HepG2 (cell line): ENCODE results near the gene PCIF1. TPM values are rescaled to one million over a fixed set of nuclear protein-coding genes. Genes with fewer than 3 reads are reported as not detected.
A peak's percentile ranks its signal among the peaks of the same experiment; 100 is the strongest.

ENCODE experiments used
- CAMTA2 ChIP-seq: sonication (generic); formaldehyde crosslinking; IDR thresholded peaks from 2 replicates; pipeline ENCODE4 v1.4.0; 2020; ENCODE audit warnings: mild to moderate bottlenecking, missing genetic modification reagents, borderline replicate concordance
- CCDC6 ChIP-seq: sonication (generic); formaldehyde crosslinking; IDR thresholded peaks from 2 replicates; pipeline ENCODE4 v1.8.1; 2022; ENCODE audit warnings: mild to moderate bottlenecking, missing genetic modification reagents, moderate library complexity
- DNMT1 ChIP-seq: sonication (generic); formaldehyde crosslinking; IDR thresholded peaks from 2 replicates; pipeline ENCODE4 v1.5.1; 2020; ENCODE audit warnings: mild to moderate bottlenecking, missing genetic modification reagents
- FOXC1 ChIP-seq: sonication (generic); formaldehyde crosslinking; IDR thresholded peaks from 2 replicates; pipeline ENCODE4 v1.8.0; 2022; ENCODE audit warnings: mild to moderate bottlenecking, missing genetic modification reagents, borderline replicate concordance
- IKZF1 ChIP-seq: fragments of 450-650 bp; IDR thresholded peaks from 2 replicates; pipeline ENCODE4 v1.7.1; 2016
- MTA3 ChIP-seq: sonication (generic); formaldehyde crosslinking; IDR thresholded peaks from 2 replicates; pipeline ENCODE4 v1.4.0; 2020; ENCODE audit warnings: missing genetic modification reagents
- RXRB ChIP-seq: IDR thresholded peaks from 2 replicates; pipeline ENCODE4 v1.6.1; 2016; ENCODE audit warnings: borderline replicate concordance, missing genetic modification reagents, missing compliant biosample characterization
- SETDB1 ChIP-seq: sonication (generic); formaldehyde crosslinking; IDR thresholded peaks from 2 replicates; pipeline ENCODE4 v1.5.1; 2020; ENCODE audit warnings: missing genetic modification reagents, mild to moderate bottlenecking, borderline replicate concordance
- TBX3 ChIP-seq: fragments of 450-650 bp; IDR thresholded peaks from 2 replicates; pipeline ENCODE4 v1.6.1; 2017; ENCODE audit warnings: antibody characterized with exemption, mild to moderate bottlenecking, inconsistent platforms, borderline replicate concordance
- ZBTB7B ChIP-seq: sonication (generic); formaldehyde crosslinking; IDR thresholded peaks from 2 replicates; pipeline ENCODE4 v1.4.0; 2020; ENCODE audit warnings: missing genetic modification reagents
- ZFY ChIP-seq: sonication (generic); formaldehyde crosslinking; IDR thresholded peaks from 2 replicates; pipeline ENCODE4 v1.4.0; 2020; ENCODE audit warnings: missing genetic modification reagents
- ZNF10 ChIP-seq: sonication (generic); formaldehyde crosslinking; IDR thresholded peaks from 2 replicates; pipeline ENCODE4 v1.4.0; 2020; ENCODE audit warnings: mild to moderate bottlenecking, low read depth, missing genetic modification reagents, borderline replicate concordance
- ZNF138 ChIP-seq: sonication (generic); formaldehyde crosslinking; IDR thresholded peaks from 2 replicates; pipeline ENCODE4 v1.5.0; 2020; ENCODE audit warnings: mild to moderate bottlenecking, low read depth, missing genetic modification reagents
- ZNF549 ChIP-seq: sonication (generic); formaldehyde crosslinking; IDR thresholded peaks from 2 replicates; pipeline ENCODE4 v1.5.0; 2020; ENCODE audit warnings: missing genetic modification reagents
- ZNF570 ChIP-seq: sonication (generic); formaldehyde crosslinking; IDR thresholded peaks from 2 replicates; pipeline ENCODE4 v1.4.0; 2020; ENCODE audit warnings: mild to moderate bottlenecking, missing genetic modification reagents, borderline replicate concordance
- ZNF75D ChIP-seq: sonication (generic); formaldehyde crosslinking; IDR thresholded peaks from 2 replicates; pipeline ENCODE4 v1.8.1; 2023; ENCODE audit warnings: missing genetic modification reagents, mild to moderate bottlenecking, borderline replicate concordance
- ZNF780A ChIP-seq: sonication (generic); formaldehyde crosslinking; IDR thresholded peaks from 2 replicates; pipeline ENCODE4 v1.8.0; 2022; ENCODE audit warnings: mild to moderate bottlenecking, missing genetic modification reagents, moderate library complexity
- polyA plus RNA-seq, 8 experiments: library from polyadenylated mRNA; depleted of rRNA in 3 of 8; stranded (reverse) in 7 of 8; unstranded in 1 of 8; fragments of >200 nt; fragmentation: Illumina TruSeq in 4 of 8; extraction: Trizol in 4 of 8; gene quantifications; 2 replicates each; pipeline versions ENCODE4 v1.2.1 to v1.2.3, GENCODE V29; 2011 to 2016; ENCODE audit warnings: low read depth in 4 of 8, missing spikeins in 1 of 8, mixed read lengths in 1 of 8; ENCODE audit not compliant: insufficient read depth in 1 of 8
- total RNA-seq, 5 experiments: library from RNA; depleted of rRNA; stranded (reverse); fragments of >200 nt; fragmentation: Illumina TruSeq; extraction: Trizol; gene quantifications; 2 replicates each; pipeline ENCODE4 v1.2.3, GENCODE V29; 2016; ENCODE audit warnings: low read depth in 1 of 5
- TF ChIP-seq, protein P1 (sequence below): sonication (generic); formaldehyde crosslinking; IDR thresholded peaks from 2 replicates; pipeline ENCODE4 v1.8.0; 2022; ENCODE audit warnings: missing genetic modification reagents, mild to moderate bottlenecking, moderate library complexity, borderline replicate concordance
- TF ChIP-seq, protein P2 (sequence below): sonication (generic); formaldehyde crosslinking; IDR thresholded peaks from 2 replicates; pipeline ENCODE4 v1.4.0; 2020; ENCODE audit warnings: missing genetic modification reagents
- TF ChIP-seq, protein P3 (sequence below): sonication (generic); formaldehyde crosslinking; IDR thresholded peaks from 2 replicates; pipeline ENCODE4 v1.8.0; 2022; ENCODE audit warnings: missing genetic modification reagents, mild to moderate bottlenecking, inconsistent platforms, borderline replicate concordance
- TF ChIP-seq, protein P4 (sequence below): sonication (generic); IDR thresholded peaks from 2 replicates; pipeline ENCODE4 v1.6.1; 2016; ENCODE audit warnings: low read depth, borderline replicate concordance

The PCIF1 gene
- total and polyA plus RNA-seq, 2 of the 13 experiments (the other 11 are each of a cell fraction or from before 2014, with no cell fraction given), result 20.9 to 24.4 TPM

DNA sequence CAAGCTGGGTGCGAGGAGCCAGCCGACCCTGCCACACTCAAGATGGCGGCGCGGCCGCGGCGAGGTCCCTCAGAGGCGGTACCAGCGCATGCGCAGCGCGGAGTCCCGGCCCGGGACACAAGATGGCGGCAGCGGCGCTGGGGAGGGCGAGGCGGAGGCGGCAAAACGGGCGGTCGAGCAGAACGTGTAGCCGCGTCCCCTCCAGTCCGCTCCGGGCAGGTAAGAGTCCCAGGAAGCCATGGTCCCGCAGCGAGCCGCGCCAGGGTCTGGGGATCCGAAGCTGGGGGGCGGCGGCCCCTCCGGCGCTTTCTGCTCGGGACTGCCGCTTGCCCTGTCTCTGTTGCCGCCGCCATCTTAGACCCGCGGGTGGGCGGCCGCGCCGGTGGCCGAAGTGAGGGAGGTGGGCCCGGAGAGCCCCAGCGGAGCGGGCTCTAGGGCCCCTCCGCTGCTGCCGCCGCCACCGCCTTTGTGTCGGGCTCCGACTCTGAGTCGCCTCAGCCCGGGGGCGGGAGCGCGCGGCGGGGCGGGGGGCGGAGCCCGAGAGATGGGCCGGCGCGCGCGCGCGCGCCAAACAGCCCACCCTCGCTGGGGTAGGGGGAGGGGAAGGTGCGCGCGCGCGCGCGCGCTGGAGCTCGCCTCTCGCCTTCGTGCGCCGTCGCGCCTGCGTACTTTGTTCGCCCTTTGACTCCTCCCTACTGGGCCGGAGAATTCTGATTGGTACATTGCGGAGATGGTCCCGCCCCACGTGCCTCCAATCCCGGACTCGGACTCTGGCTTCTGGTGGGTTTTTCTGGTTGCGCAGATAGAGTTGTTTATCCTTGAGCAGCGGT is at the start of gene PCIF1 (continued):
- TF ChIP-seq RXRB, result peak; percentile 44; the same call in 1 of the 2 replicates
- TF ChIP-seq, protein P1, sequence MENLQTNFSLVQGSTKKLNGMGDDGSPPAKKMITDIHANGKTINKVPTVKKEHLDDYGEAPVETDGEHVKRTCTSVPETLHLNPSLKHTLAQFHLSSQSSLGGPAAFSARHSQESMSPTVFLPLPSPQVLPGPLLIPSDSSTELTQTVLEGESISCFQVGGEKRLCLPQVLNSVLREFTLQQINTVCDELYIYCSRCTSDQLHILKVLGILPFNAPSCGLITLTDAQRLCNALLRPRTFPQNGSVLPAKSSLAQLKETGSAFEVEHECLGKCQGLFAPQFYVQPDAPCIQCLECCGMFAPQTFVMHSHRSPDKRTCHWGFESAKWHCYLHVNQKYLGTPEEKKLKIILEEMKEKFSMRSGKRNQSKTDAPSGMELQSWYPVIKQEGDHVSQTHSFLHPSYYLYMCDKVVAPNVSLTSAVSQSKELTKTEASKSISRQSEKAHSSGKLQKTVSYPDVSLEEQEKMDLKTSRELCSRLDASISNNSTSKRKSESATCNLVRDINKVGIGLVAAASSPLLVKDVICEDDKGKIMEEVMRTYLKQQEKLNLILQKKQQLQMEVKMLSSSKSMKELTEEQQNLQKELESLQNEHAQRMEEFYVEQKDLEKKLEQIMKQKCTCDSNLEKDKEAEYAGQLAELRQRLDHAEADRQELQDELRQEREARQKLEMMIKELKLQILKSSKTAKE (CRISPR knock-in tag), result peak; percentile 73; the same call in 1 of the 2 replicates
- TF ChIP-seq IKZF1, result no peak
- TF ChIP-seq ZNF138 (CRISPR knock-in tag), result peak; percentile 87
- TF ChIP-seq CCDC6 (CRISPR knock-in tag), result peak; percentile 92
- TF ChIP-seq FOXC1 (CRISPR knock-in tag), result peak; percentile 96; the same call in 1 of the 2 replicates
- no peak for TF ChIP-seq MTA3 (CRISPR knock-in tag)
- TF ChIP-seq ZBTB7B (CRISPR knock-in tag), result 0 out of 2 replicates have a peak, but pooled peaks have one; percentile 31
- TF ChIP-seq DNMT1 (CRISPR knock-in tag), result 0 out of 2 replicates have a peak, but pooled peaks have one; percentile 82
- no peak for TF ChIP-seq ZNF10 (CRISPR knock-in tag)
- peak; percentile 98; the same call in 1 of the 2 replicates for TF ChIP-seq CAMTA2
- no peak for TF ChIP-seq ZNF570 (CRISPR knock-in tag)
- TF ChIP-seq SETDB1, result no peak
- TF ChIP-seq ZNF75D, result no peak; the same call in 1 of the 2 replicates
- TF ChIP-seq, protein P2, sequence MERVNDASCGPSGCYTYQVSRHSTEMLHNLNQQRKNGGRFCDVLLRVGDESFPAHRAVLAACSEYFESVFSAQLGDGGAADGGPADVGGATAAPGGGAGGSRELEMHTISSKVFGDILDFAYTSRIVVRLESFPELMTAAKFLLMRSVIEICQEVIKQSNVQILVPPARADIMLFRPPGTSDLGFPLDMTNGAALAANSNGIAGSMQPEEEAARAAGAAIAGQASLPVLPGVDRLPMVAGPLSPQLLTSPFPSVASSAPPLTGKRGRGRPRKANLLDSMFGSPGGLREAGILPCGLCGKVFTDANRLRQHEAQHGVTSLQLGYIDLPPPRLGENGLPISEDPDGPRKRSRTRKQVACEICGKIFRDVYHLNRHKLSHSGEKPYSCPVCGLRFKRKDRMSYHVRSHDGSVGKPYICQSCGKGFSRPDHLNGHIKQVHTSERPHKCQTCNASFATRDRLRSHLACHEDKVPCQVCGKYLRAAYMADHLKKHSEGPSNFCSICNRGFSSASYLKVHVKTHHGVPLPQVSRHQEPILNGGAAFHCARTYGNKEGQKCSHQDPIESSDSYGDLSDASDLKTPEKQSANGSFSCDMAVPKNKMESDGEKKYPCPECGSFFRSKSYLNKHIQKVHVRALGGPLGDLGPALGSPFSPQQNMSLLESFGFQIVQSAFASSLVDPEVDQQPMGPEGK (CRISPR knock-in tag), result peak; percentile 73
- TF ChIP-seq TBX3, result no peak
- 0 out of 2 replicates have a peak, but pooled peaks have one; percentile 84 for TF ChIP-seq ZNF780A (CRISPR knock-in tag)
- TF ChIP-seq, protein P3, sequence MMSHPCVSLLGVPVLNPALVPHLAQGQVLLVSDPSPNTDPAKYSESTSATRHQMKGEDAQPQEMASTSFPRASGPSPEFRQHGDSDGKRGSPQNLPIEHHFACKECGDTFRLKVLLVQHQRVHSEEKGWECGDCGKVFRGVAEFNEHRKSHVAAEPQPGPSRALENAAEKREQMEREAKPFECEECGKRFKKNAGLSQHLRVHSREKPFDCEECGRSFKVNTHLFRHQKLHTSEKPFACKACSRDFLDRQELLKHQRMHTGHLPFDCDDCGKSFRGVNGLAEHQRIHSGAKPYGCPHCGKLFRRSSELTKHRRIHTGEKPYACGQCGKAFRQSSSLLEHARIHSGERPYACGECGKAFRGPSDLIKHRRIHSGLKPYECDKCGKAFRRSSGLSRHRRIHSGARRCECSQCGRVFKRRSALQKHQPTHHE (CRISPR knock-in tag), result peak; percentile 78
- peak; percentile 87 for TF ChIP-seq ZFY (CRISPR knock-in tag)
- TF ChIP-seq, protein P4, sequence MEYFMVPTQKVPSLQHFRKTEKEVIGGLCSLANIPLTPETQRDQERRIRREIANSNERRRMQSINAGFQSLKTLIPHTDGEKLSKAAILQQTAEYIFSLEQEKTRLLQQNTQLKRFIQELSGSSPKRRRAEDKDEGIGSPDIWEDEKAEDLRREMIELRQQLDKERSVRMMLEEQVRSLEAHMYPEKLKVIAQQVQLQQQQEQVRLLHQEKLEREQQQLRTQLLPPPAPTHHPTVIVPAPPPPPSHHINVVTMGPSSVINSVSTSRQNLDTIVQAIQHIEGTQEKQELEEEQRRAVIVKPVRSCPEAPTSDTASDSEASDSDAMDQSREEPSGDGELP, result no peak
- TF ChIP-seq ZNF549 (CRISPR knock-in tag), result no peak
